Gastroesophageal sphincter (tissue), 4 donors: ENCODE data around the gene BABAM2. TPM values are rescaled to one million over a fixed set of nuclear protein-coding genes. Genes with fewer than 3 reads are reported as not detected.
A peak's percentile ranks its signal among the peaks of the same experiment; 100 is the strongest.

Experiments
- ATAC-seq: fragments of 150-250 bp; one replicate; pipeline ENCODE4 v1.9.1; 2016; ENCODE audit warnings: mild to moderate bottlenecking, moderate library complexity
- H3K27ac ChIP-seq, 4 donors: fragments of 200-600 bp; sonication (generic) in 3 of 4; 1 replicate in 3 of 4; 2 replicates in 1 of 4; pipeline ENCODE4 v1.5.1; 2016 to 2019
- H3K27me3 ChIP-seq: fragments of 200-600 bp; sonication (generic); one replicate; pipeline ENCODE4 v1.5.1; 2019
- H3K36me3 ChIP-seq, 2 donors: fragments of 200-600 bp; sonication (generic); one replicate each; pipeline ENCODE4 v1.5.1; 2019; ENCODE audit warnings: control low read depth in 1 of 2
- H3K4me1 ChIP-seq, 3 donors: fragments of 200-600 bp; sonication (generic); 1 replicate in 2 of 3; 2 replicates in 1 of 3; pipeline ENCODE4 v1.5.1; 2016 to 2019; ENCODE audit warnings: control low read depth in 2 of 3
- H3K4me3 ChIP-seq, 2 donors: fragments of 200-600 bp; sonication (generic); one replicate each; pipeline ENCODE4 v1.5.1; 2019; ENCODE audit warnings: mild to moderate bottlenecking in 1 of 2, moderate library complexity in 1 of 2
- H3K9me3 ChIP-seq, 3 donors: fragments of 200-600 bp; sonication (generic); one replicate each; pipeline ENCODE4 v1.5.1; 2017 to 2019; ENCODE audit warnings: control low read depth in 2 of 3
- CTCF ChIP-seq, 4 experiments: fragments of 200-600 bp in 2 of 4; fragments of 450-650 bp in 2 of 4; sonication (generic) in 1 of 4; IDR thresholded peaks; one replicate each; pipeline ENCODE4 v1.5.1; 2017 to 2019; ENCODE audit warnings: antibody characterized with exemption in 4 of 4, mild to moderate bottlenecking in 2 of 4, moderate library complexity in 2 of 4
- EP300 ChIP-seq: sonication (generic); formaldehyde crosslinking; IDR thresholded peaks from one replicate; pipeline ENCODE4 v1.6.1; 2017; ENCODE audit warnings: antibody characterized with exemption, mild to moderate bottlenecking
- POLR2A ChIP-seq, 2 donors: fragments of 450-650 bp; IDR thresholded peaks; one replicate each; pipeline ENCODE4 v1.6.1; 2017; ENCODE audit warnings: antibody characterized with exemption in 2 of 2, mild to moderate bottlenecking in 2 of 2, moderate library complexity in 1 of 2
- POLR2AphosphoS5 ChIP-seq: sonication (generic); formaldehyde crosslinking; IDR thresholded peaks from one replicate; pipeline ENCODE4 v1.6.1; 2017; ENCODE audit warnings: antibody characterized with exemption
- WGBS, 2 donors: methylation state at CpG; one replicate each; pipeline ENCODE4 v1.1.5; 2018; ENCODE audit warnings: low coverage in 1 of 2; 5-methylcytosine and 5-hydroxymethylcytosine counted together
- total RNA-seq, 4 donors: library from RNA; depleted of rRNA; stranded (reverse); fragments of >200 nt; gene quantifications; one replicate each; pipeline ENCODE4 v1.1.0, GENCODE V29; 2016

BABAM2 gene
- total RNA-seq, 4 donors from 2014 or later = 28.5 to 43.6 (median 37.4) TPM

GRCh38 chr2:27901234-27901633 is 10.7 kb downstream of the BABAM2 start:
- Histone ChIP-seq H3K9me3 (no peaks in the 10 kb centered on the region), H3K27me3 (no peaks in the 10 kb centered on the region), H3K4me3 (no peak overlapping the region), H3K36me3 (peaks cover 0 to 32% of the 10 kb centered on the region in 2 donors), H3K27ac (peak overlapping the region in 1 of 4 donors; percentile 9), H3K4me1 (peaks cover 0 to 5% (median 0%) of the 10 kb centered on the region in 3 donors)
- no peak for ATAC-seq
- TF ChIP-seq POLR2AphosphoS5 = no peak
- no peak for TF ChIP-seq POLR2A (IDR thresholded peaks at IDR 0.05)
- TF ChIP-seq EP300 = no peak
- no peak for TF ChIP-seq CTCF (IDR thresholded peaks at IDR 0.05)
- WGBS, 2 donors = 50% methylated on average over 1 of the region's 1 CpG; no CpG with 5 or more reads in 1 of the 2 donors

GRCh38 chr2:27902098-27902497 is 11.6 kb downstream of the BABAM2 start:
- Histone ChIP-seq H3K36me3 (peaks cover 0 to 23% of the 10 kb centered on the region in 2 donors), H3K4me3 (no peak overlapping the region), H3K27me3 (no peaks in the 10 kb centered on the region), H3K9me3 (no peaks in the 10 kb centered on the region), H3K27ac (no peak overlapping the region), H3K4me1 (peaks cover 0 to 7% (median 0%) of the 10 kb centered on the region in 3 donors)
- 74 to 92% methylated on average over 1 of the region's 1 CpG for WGBS, 2 donors
- TF ChIP-seq EP300 (no peak), CTCF (IDR thresholded peaks at IDR 0.05) (no peak), POLR2AphosphoS5 (no peak), POLR2A (IDR thresholded peaks at IDR 0.05) (no peak)
- ATAC-seq = no peak

- no peak for ATAC-seq
- Histone ChIP-seq H3K4me3 (no peak overlapping the region), H3K36me3 (peaks cover 0 to 19% of the 10 kb centered on the region in 2 donors), H3K9me3 (no peaks in the 10 kb centered on the region), H3K27me3 (no peaks in the 10 kb centered on the region), H3K27ac (no peak overlapping the region), H3K4me1 (peaks cover 0 to 7% (median 0%) of the 10 kb centered on the region in 3 donors)
- 76 to 90% methylated on average over 2 of the region's 2 CpGs for WGBS, 2 donors
- TF ChIP-seq POLR2A (IDR thresholded peaks at IDR 0.05) (no peak), POLR2AphosphoS5 (no peak), CTCF (IDR thresholded peaks at IDR 0.05) (no peak), EP300 (no peak)
These were observed 12.5 kb downstream of the BABAM2 start for GRCh38 chr2:27903018-27903417.

- H3K9me3 ChIP-seq = no peaks in the 10 kb centered on the region
- no peaks in the 10 kb centered on the region for H3K27me3 ChIP-seq
- 79 to 88% methylated on average over 7 to 10 of the region's 10 CpGs for WGBS, 2 donors
- peaks cover 0 to 11% of the 10 kb centered on the region in 2 donors for H3K36me3 ChIP-seq
- no peak for TF ChIP-seq POLR2A (IDR thresholded peaks at IDR 0.05)
- TF ChIP-seq POLR2AphosphoS5 = no peak
- no peak for TF ChIP-seq EP300
- TF ChIP-seq CTCF (IDR thresholded peaks at IDR 0.05) = no peak
- ATAC-seq = no peak
- H3K4me1 ChIP-seq = peaks cover 0 to 7% (median 0%) of the 10 kb centered on the region in 3 donors
- H3K4me3 ChIP-seq = no peak overlapping the region
- no peak overlapping the region for H3K27ac ChIP-seq
These were observed 13.3 kb downstream of the BABAM2 start for GRCh38 chr2:27903649-27904404.

- H3K27ac ChIP-seq = no peak overlapping the region
- peaks cover 0 to 6% of the 10 kb centered on the region in 2 donors for H3K36me3 ChIP-seq
- H3K27me3 ChIP-seq = no peaks in the 10 kb centered on the region
- H3K4me3 ChIP-seq = no peak overlapping the region
- no peak for ATAC-seq
- WGBS, 2 donors = 88 to 90% methylated on average over 1 of the region's 1 CpG
- H3K9me3 ChIP-seq = no peaks in the 10 kb centered on the region
- TF ChIP-seq POLR2A (IDR thresholded peaks at IDR 0.05) = no peak
- no peak for TF ChIP-seq CTCF (IDR thresholded peaks at IDR 0.05)
- no peak for TF ChIP-seq POLR2AphosphoS5
- no peak for TF ChIP-seq EP300
- H3K4me1 ChIP-seq = peaks cover 0 to 7% (median 0%) of the 10 kb centered on the region in 3 donors
These were observed 13.8 kb downstream of the BABAM2 start for GRCh38 chr2:27904405-27904665.
